Lower lobe of right lung (tissue), 2 donors: Measurements from ENCODE around the gene CALN1. TPM values are rescaled to one million over a fixed set of nuclear protein-coding genes. Genes with fewer than 3 reads are reported as not detected.

Experiments used
- ATAC-seq, 2 donors: fragments of 200-7000 bp; cut with Tn5 transposase; one replicate each; pipeline ENCODE4 v1.9.1; 2020 to 2022; ENCODE audit warnings: mild to moderate bottlenecking in 2 of 2, moderate library complexity in 2 of 2
- DNase-seq: peaks from one replicate; pipeline ENCODE4 v3.0.0-alpha.2; 2020
- H3K27ac ChIP-seq: fragments of 200-600 bp; one replicate; pipeline ENCODE4 v1.8.0; 2022
- H3K27me3 ChIP-seq: fragments of 200-600 bp; one replicate; pipeline ENCODE4 v1.8.0; 2022; ENCODE audit warnings: low read depth
- H3K36me3 ChIP-seq: fragments of 200-600 bp; one replicate; pipeline ENCODE4 v1.8.0; 2022; ENCODE audit warnings: mild to moderate bottlenecking
- H3K4me1 ChIP-seq: fragments of 200-600 bp; one replicate; pipeline ENCODE4 v1.8.0; 2022
- H3K4me3 ChIP-seq: fragments of 200-600 bp; one replicate; pipeline ENCODE4 v1.8.0; 2022; ENCODE audit warnings: mild to moderate bottlenecking
- H3K9me3 ChIP-seq: fragments of 200-600 bp; one replicate; pipeline ENCODE4 v1.8.0; 2022
- intact Hi-C: fragments of 100-400 bp; cut with DNase I; formaldehyde crosslinking; loops from one replicate; pipeline ENCODE4 v1.11.0; 2022
- total RNA-seq: library from RNA; stranded (reverse); fragmentation: NEBNext Ultra II Directional; extraction: Animal tissue kit (Norgen Biotek cat#: 25700); gene quantifications from one replicate; pipeline ENCODE4 v1.2.1, GENCODE V29; 2021
- TF ChIP-seq, protein P1 (sequence below): fragments of 200-600 bp; IDR thresholded peaks from one replicate; pipeline ENCODE4 v1.8.0; 2022; ENCODE audit warnings: antibody characterized with exemption, mild to moderate bottlenecking
- donor health status: DM: no; HTN: yes; CAD: no; lungs with severe emphysema.

CALN1 gene
- total RNA-seq, 1 donor from 2014 or later, result not detected

GRCh38 chr7:71766016-71766415, 646.1 kb downstream of the CALN1 start:
- Histone ChIP-seq H3K4me1 (no peaks in the 10 kb centered on the region), H3K36me3 (no peaks in the 10 kb centered on the region), H3K9me3 (no peaks in the 10 kb centered on the region), H3K4me3 (no peak overlapping the region), H3K27ac (no peak overlapping the region), H3K27me3 (no peaks in the 10 kb centered on the region)
- intact Hi-C loops, result no loop called here
- TF ChIP-seq, protein P1, sequence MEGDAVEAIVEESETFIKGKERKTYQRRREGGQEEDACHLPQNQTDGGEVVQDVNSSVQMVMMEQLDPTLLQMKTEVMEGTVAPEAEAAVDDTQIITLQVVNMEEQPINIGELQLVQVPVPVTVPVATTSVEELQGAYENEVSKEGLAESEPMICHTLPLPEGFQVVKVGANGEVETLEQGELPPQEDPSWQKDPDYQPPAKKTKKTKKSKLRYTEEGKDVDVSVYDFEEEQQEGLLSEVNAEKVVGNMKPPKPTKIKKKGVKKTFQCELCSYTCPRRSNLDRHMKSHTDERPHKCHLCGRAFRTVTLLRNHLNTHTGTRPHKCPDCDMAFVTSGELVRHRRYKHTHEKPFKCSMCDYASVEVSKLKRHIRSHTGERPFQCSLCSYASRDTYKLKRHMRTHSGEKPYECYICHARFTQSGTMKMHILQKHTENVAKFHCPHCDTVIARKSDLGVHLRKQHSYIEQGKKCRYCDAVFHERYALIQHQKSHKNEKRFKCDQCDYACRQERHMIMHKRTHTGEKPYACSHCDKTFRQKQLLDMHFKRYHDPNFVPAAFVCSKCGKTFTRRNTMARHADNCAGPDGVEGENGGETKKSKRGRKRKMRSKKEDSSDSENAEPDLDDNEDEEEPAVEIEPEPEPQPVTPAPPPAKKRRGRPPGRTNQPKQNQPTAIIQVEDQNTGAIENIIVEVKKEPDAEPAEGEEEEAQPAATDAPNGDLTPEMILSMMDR, result no peak
- no peak for DNase-seq
- no peak for ATAC-seq

DNA sequence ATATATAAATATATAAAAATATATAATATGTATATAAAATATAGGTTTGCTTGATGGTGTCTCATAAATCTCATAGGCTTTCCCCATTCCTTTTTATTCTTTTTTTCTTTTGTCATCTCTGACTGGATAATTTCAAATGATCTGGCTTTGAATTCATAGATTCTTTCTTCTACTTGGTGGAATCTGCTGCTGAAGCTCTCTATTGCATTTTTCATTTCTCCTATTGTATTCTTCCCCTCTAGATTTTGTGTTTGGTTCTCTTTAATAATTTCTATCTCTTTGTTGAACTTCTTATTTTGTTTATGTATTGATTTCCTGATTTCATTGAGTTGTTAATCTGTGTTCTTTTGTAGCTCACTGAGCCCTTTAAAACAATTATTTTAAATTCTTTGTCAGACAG, 650.8 kb downstream of the CALN1 start:
- TF ChIP-seq, protein P1, result no peak
- no peak overlapping the region for H3K27ac ChIP-seq
- intact Hi-C loops, result no loop called here
- DNase-seq, result no peak
- no peaks in the 10 kb centered on the region for H3K9me3 ChIP-seq
- H3K27me3 ChIP-seq, result no peaks in the 10 kb centered on the region
- H3K4me1 ChIP-seq, result no peaks in the 10 kb centered on the region
- H3K4me3 ChIP-seq, result no peak overlapping the region
- ATAC-seq, result no peak
- H3K36me3 ChIP-seq, result no peaks in the 10 kb centered on the region

DNA sequence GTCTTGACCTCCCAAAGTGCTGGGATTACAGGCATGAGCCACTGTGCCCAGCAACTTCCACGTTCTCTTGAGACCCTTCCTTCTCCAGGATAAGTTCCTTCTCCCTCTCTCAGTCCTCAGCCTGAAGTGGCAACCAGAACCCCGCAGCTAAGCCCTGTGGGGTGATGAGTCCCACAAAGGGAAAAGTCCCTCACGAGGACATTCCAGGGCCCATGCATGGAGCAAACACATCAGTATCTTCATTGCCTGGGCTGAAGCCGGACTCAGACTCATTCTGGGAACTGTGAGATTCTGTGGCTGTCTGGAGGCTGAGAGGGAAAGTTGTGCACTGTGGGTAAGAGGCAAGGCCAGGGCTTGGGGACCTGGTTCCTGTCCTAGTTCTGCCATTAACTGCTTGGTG, 657.3 kb downstream of the CALN1 start:
- no peak for ATAC-seq
- Histone ChIP-seq H3K4me3 (no peak overlapping the region), H3K4me1 (no peaks in the 10 kb centered on the region), H3K9me3 (no peaks in the 10 kb centered on the region), H3K27me3 (peaks cover 34% of the 10 kb centered on the region), H3K36me3 (no peaks in the 10 kb centered on the region), H3K27ac (no peak overlapping the region)
- DNase-seq, result no peak
- TF ChIP-seq, protein P1, result no peak
- intact Hi-C loops, result no loop called here

DNA sequence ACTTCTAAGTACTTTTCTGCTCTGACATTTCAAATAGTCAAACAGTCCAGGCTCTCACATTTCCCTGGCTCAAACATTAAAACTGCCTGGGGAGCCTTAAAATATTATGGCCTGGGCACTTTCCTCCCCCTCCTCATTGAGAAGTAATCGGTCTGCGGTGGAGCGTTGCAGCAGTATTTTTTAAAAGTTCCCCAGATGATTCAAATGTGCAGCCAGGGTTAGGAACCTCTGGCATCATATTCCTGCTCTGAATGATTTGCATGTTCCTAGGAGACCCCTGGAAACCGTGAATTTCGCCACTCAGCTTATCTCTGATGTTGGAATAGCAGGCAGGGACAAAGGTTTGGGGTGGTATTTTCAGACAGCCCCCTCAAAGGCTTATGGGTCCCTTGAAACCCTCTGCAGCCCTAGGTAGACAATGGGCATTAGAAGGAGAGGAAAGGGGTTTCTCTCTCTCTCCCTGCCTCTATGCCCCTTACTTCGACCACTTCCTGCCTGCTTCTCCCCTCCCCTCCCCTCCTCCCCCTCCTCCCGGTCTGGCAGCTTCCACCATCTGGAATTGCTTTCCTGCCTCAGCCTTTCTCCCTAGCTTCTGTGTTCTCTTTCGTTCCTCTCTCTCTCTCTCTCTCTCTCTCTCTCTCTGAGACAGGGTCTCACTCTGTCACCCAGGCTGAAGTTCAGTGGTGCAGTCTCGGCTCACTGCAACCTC, 658.0 kb downstream of the CALN1 start:
- Histone ChIP-seq H3K27me3 (peaks cover 35% of the 10 kb centered on the region), H3K9me3 (no peaks in the 10 kb centered on the region), H3K4me3 (no peak overlapping the region), H3K4me1 (no peaks in the 10 kb centered on the region), H3K36me3 (no peaks in the 10 kb centered on the region), H3K27ac (no peak overlapping the region)
- TF ChIP-seq, protein P1, result no peak
- ATAC-seq (no peak), DNase-seq (no peak)
- intact Hi-C loops, result no loop called here

DNA sequence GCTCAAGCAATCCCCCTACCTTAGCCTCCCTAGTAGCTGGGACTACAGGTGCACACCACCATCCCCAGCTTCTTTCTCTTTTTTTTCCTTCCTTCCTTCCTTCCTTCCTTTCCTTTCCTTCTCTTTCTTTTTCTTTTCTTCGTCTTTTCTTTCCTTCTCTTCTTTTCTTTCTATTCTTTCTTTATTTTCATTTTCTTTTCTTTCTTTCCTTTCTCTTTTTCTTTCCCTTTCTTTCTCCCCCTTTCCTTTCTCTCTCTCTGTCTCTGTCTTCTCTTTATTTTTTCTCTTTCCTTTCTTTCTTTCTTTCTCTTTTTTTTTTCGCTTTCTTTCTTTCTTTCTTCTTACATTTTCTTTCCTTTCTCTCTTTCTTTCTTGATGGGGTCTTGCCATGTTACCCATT, 658.9 kb downstream of the CALN1 start:
- Histone ChIP-seq H3K27me3 (peaks cover 35% of the 10 kb centered on the region), H3K9me3 (no peaks in the 10 kb centered on the region), H3K4me3 (no peak overlapping the region), H3K27ac (no peak overlapping the region), H3K36me3 (no peaks in the 10 kb centered on the region), H3K4me1 (no peaks in the 10 kb centered on the region)
- intact Hi-C loops, result no loop called here
- ATAC-seq (no peak), DNase-seq (no peak)
- TF ChIP-seq, protein P1, result no peak
